Kidney epithelial cell (primary cell): ENCODE data around the gene PSMB7. TPM values are rescaled to one million over a fixed set of nuclear protein-coding genes. Genes with fewer than 3 reads are reported as not detected.

Experiments used
- DNase-seq: peaks from one replicate; pipeline ENCODE4 v3.0.0-alpha.2; 2010; ENCODE audit warnings: low read depth
- H3K27me3 ChIP-seq: 2 replicates; pipeline ENCODE4 v1.6.0; 2011; ENCODE audit warnings: low read length; ENCODE audit not compliant: control insufficient read depth, insufficient read depth
- H3K36me3 ChIP-seq: 2 replicates; pipeline ENCODE4 v1.5.1; 2011; ENCODE audit warnings: low read length; ENCODE audit not compliant: control insufficient read depth, insufficient read depth
- H3K4me3 ChIP-seq: 2 replicates; pipeline ENCODE4 v1.5.1; 2011; ENCODE audit warnings: low read depth, mild to moderate bottlenecking, control low read depth, low read length
- CTCF ChIP-seq: IDR thresholded peaks from 2 replicates; pipeline ENCODE4 v1.5.1; 2011; ENCODE audit warnings: mild to moderate bottlenecking, moderate library complexity, low read length, control low read depth, inconsistent platforms; ENCODE audit not compliant: insufficient read depth, poor library complexity, severe bottlenecking
- total RNA-seq: library from RNA; depleted of rRNA; stranded (reverse); fragments of >200 nt; gene quantifications from 2 replicates; pipeline ENCODE4 v1.2.3, GENCODE V29; 2015

PSMB7 gene
- total RNA-seq, 1 donor from 2014 or later: 419 TPM

GRCh38 chr9:124441291-124441690, 26.0 kb upstream of the PSMB7 start:
- no peak for TF ChIP-seq CTCF
- no peak overlapping the region for H3K4me3 ChIP-seq
- no peaks in the 10 kb centered on the region for H3K36me3 ChIP-seq
- no peak for DNase-seq
- H3K27me3 ChIP-seq: peaks cover 6% of the 10 kb centered on the region

GRCh38 chr9:124440786-124441185, 25.5 kb upstream of the PSMB7 start:
- no peak for TF ChIP-seq CTCF
- H3K27me3 ChIP-seq: peaks cover 6% of the 10 kb centered on the region
- no peak overlapping the region for H3K4me3 ChIP-seq
- H3K36me3 ChIP-seq: no peaks in the 10 kb centered on the region
- no peak for DNase-seq

- no peak for DNase-seq
- Histone ChIP-seq H3K27me3 (peaks cover 6% of the 10 kb centered on the region), H3K4me3 (no peak overlapping the region), H3K36me3 (no peaks in the 10 kb centered on the region)
- no peak for TF ChIP-seq CTCF
Observed at GRCh38 chr9:124439686-124440243, 24.5 kb upstream of the PSMB7 start.

GRCh38 chr9:124439086-124439485, 23.8 kb upstream of the PSMB7 start:
- no peaks in the 10 kb centered on the region for H3K36me3 ChIP-seq
- no peak for DNase-seq
- no peak overlapping the region for H3K4me3 ChIP-seq
- peaks cover 6% of the 10 kb centered on the region for H3K27me3 ChIP-seq
- TF ChIP-seq CTCF: no peak

GRCh38 chr9:124438091-124438490, 22.8 kb upstream of the PSMB7 start:
- Histone ChIP-seq H3K36me3 (no peaks in the 10 kb centered on the region), H3K4me3 (no peak overlapping the region), H3K27me3 (peaks cover 6% of the 10 kb centered on the region)
- no peak for DNase-seq
- TF ChIP-seq CTCF: no peak

- peaks cover 9% of the 10 kb centered on the region for H3K27me3 ChIP-seq
- no peak overlapping the region for H3K4me3 ChIP-seq
- no peak for TF ChIP-seq CTCF
- no peaks in the 10 kb centered on the region for H3K36me3 ChIP-seq
- no peak for DNase-seq
Observed at GRCh38 chr9:124437086-124437485, 21.8 kb upstream of the PSMB7 start.
